Activated T-cell treated with anti-CD3 and anti-CD28 coated beads, Interleukin-2, amount 50 U/mL, for 4 hours (primary cell): ENCODE results near the gene GPR52. TPM values are rescaled to one million over a fixed set of nuclear protein-coding genes. Genes with fewer than 3 reads are reported as not detected.

ENCODE experiments used
- ATAC-seq, 2 donors: fragments of 200-7000 bp; cut with Tn5 transposase; one replicate each; pipeline ENCODE4 v1.10.0; 2021
- DNase-seq: peaks from one replicate; pipeline ENCODE4 v3.0.0-alpha.2; 2020
- H3K27me3 Mint-ChIP-seq: one replicate; pipeline ENCODE4 v1.8.0; 2021; ENCODE audit warnings: low read depth, mixed read lengths
- H3K36me3 Mint-ChIP-seq: one replicate; pipeline ENCODE4 v1.8.0; 2022; ENCODE audit warnings: mixed read lengths; ENCODE audit not compliant: insufficient read depth
- H3K4me1 Mint-ChIP-seq: one replicate; pipeline ENCODE4 v1.8.0; 2021; ENCODE audit warnings: low read depth, mixed read lengths
- H3K4me3 Mint-ChIP-seq: one replicate; pipeline ENCODE4 v1.8.0; 2021; ENCODE audit warnings: mild to moderate bottlenecking, moderate library complexity, mixed read lengths
- H3K9me3 Mint-ChIP-seq: one replicate; pipeline ENCODE4 v1.8.0; 2021; ENCODE audit warnings: mixed read lengths
- total RNA-seq, 3 donors: library from RNA; stranded (reverse); gene quantifications; one replicate each; pipeline ENCODE4 v1.2.1, GENCODE V29; 2021

Gene GPR52
- total RNA-seq, 3 donors from 2014 or later, result 0.48 to 0.61 (median 0.57) TPM

DNA sequence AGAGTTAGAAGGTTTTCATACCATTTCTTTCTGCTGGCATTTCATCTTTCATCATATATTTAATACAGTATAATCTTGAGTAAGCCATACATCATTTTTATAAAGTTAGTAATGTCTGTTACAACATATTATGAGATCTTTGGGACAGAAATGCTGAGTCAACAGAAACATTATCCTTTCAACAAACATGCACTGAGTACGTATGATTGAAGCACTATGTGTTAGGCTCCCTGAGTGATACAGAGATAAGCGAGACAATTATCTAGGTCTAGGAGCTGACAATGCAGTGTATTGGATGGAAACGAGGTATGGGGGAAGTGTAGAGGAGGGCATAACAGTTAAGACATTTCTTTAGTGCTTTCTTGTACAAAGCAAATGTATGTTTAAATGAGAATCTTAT is 19.7 kb upstream of the GPR52 start:
- H3K4me3 Mint-ChIP-seq, result no peak overlapping the region
- no peaks in the 10 kb centered on the region for H3K27me3 Mint-ChIP-seq
- peaks cover 4% of the 10 kb centered on the region for H3K4me1 Mint-ChIP-seq
- H3K9me3 Mint-ChIP-seq, result no peaks in the 10 kb centered on the region
- ATAC-seq, result no peak
- H3K36me3 Mint-ChIP-seq, result peaks cover 4% of the 10 kb centered on the region
- no peak for DNase-seq

DNA sequence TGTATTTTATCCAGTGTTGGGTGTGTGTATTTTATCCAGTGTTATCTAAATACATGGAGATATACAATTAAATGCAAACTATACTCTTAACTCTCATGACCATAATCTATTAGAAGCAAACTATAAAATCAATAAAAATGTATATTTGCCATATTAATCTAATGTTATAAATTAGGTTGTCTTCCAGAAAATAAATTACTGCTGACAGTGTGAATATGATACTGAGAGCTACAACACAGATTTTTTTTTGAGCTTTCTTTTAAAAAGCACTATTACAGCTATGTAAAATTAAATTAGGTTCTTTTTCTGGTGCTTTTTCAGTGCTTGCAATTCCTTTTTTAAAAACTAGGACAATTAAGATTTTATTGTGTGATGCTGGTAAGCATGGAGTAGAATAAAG is 19.0 kb upstream of the GPR52 start:
- peaks cover 4% of the 10 kb centered on the region for H3K4me1 Mint-ChIP-seq
- DNase-seq, result no peak
- no peaks in the 10 kb centered on the region for H3K27me3 Mint-ChIP-seq
- peaks cover 4% of the 10 kb centered on the region for H3K36me3 Mint-ChIP-seq
- no peak for ATAC-seq
- H3K9me3 Mint-ChIP-seq, result no peaks in the 10 kb centered on the region
- H3K4me3 Mint-ChIP-seq, result no peak overlapping the region

DNA sequence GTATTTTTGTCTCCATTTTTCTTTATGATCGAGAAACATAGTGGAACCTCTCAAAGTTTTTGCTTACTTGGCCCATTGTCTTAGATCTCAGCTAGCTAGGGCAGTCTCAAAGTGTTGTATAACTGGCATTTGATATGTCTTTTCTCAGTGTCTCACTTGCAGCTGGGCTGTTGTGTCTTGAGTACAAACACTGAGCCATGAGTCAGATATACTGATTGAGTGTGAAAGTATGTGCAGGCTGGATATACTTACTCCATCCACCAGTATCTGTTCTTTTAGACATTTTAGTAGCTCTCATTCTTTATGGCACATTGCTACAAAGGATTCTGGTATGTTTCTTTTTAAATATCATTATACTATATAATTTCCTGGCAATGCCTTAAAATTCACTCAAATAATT is 14.3 kb upstream of the GPR52 start:
- H3K4me3 Mint-ChIP-seq, result no peak overlapping the region
- peaks cover 7% of the 10 kb centered on the region for H3K36me3 Mint-ChIP-seq
- H3K4me1 Mint-ChIP-seq, result peaks cover 2% of the 10 kb centered on the region
- H3K9me3 Mint-ChIP-seq, result peaks cover 4% of the 10 kb centered on the region
- DNase-seq, result no peak
- ATAC-seq, result no peak
- no peaks in the 10 kb centered on the region for H3K27me3 Mint-ChIP-seq

DNA sequence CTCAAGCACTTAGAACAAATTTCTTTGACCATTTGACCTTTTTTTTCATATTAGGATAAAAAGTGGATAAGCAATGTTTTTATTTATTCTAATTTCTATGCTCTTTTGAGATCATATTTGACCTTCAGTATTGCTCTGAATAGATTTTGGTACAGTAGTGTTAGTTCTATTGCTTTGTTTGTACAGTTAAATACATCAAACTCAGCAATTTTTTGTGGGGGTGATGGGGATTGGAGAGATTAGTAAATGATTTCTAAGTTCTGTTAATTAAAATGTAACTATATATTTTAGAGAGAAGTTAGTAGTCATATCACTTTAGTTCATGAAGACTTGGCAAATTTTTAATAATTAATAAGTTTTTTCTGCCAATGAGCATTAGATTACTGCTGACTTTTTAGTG is 2.4 kb upstream of the GPR52 start:
- ATAC-seq (no peak), DNase-seq (no peak)
- Mint-ChIP-seq H3K4me3 (no peak overlapping the region), H3K9me3 (no peaks in the 10 kb centered on the region), H3K27me3 (no peaks in the 10 kb centered on the region), H3K4me1 (no peaks in the 10 kb centered on the region), H3K36me3 (peaks cover 1% of the 10 kb centered on the region)

DNA sequence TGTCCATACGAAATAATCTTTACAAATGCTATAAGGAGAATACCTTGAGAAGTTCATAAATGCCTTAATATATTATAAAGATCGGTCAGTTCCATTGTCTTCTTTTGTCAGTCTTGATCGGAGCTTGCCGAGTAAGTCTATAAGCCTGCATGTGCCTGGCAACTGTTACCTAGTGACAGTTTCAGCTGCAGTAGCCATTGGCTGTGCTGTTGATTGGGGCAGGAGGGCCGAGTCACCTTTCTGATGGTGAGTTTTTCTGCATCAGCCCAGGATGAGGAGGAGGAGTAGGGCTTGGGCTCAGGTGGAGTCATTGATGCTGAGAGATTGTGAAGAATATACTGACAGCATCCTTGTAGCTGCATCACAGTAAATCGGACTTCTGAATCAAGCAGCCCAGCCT is 1.9 kb upstream of the GPR52 start:
- Mint-ChIP-seq H3K36me3 (peaks cover 1% of the 10 kb centered on the region), H3K4me1 (no peaks in the 10 kb centered on the region), H3K4me3 (no peak overlapping the region), H3K9me3 (no peaks in the 10 kb centered on the region), H3K27me3 (no peaks in the 10 kb centered on the region)
- DNase-seq (no peak), ATAC-seq (no peak)

DNA sequence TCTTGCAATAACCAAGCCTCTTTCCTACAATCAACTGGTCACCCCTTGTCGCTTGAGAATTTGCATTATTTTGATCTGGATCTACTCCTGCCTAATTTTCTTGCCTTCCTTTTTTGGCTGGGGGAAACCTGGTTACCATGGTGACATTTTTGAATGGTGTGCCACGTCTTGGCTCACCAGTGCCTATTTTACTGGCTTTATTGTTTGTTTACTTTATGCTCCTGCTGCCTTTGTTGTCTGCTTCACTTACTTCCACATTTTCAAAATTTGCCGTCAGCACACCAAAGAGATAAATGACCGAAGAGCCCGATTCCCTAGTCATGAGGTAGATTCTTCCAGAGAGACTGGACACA is 743 bp downstream of the GPR52 start:
- peaks cover 1% of the 10 kb centered on the region for H3K36me3 Mint-ChIP-seq

DNA sequence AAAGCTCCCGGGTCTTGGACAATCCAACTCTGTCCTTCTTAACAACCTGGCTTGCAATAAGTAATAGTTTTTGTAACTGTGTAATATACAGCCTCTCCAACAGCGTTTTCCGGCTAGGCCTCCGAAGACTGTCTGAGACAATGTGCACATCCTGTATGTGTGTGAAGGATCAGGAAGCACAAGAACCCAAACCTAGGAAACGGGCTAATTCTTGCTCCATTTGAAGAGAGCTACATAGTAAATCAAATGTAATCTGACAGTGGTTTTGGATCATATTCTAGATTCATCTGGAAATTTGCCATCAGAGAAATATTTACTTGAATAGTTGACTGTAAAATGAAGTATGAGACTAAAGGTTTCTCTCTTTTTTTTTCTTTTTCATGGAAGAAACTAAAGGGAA is 1.2 kb downstream of the GPR52 start:
- Mint-ChIP-seq H3K27me3 (no peaks in the 10 kb centered on the region), H3K36me3 (peaks cover 1% of the 10 kb centered on the region), H3K4me3 (no peak overlapping the region), H3K4me1 (no peaks in the 10 kb centered on the region), H3K9me3 (no peaks in the 10 kb centered on the region)
- ATAC-seq (no peak), DNase-seq (no peak)

More for the DNA sequence above, 743 bp downstream of the GPR52 start:
- Mint-ChIP-seq H3K4me3 (no peak overlapping the region), H3K9me3 (no peaks in the 10 kb centered on the region), H3K27me3 (no peaks in the 10 kb centered on the region), H3K4me1 (no peaks in the 10 kb centered on the region)
- ATAC-seq (no peak), DNase-seq (no peak)

DNA sequence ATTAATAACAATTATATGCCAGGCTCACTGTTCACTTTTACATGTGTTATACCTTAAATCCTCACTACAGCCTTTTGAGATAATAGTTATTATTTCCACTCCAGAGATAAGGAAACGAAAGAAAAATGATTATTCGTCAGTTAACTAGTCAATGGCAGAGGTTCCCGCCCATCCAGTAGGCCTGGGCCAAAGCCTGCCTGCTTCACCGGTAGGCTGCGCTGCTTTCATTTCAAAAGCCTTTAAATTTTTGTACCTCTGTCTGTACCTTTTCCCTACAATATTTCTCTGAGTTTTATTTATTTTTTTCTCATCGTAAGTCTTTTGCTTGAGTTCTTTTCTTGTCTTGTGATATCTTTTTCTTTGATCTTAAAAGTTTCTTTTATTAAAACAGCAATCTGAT is 3.6 kb downstream of the GPR52 start:
- H3K9me3 Mint-ChIP-seq, result no peaks in the 10 kb centered on the region
- no peaks in the 10 kb centered on the region for H3K4me1 Mint-ChIP-seq
- no peaks in the 10 kb centered on the region for H3K36me3 Mint-ChIP-seq
- no peaks in the 10 kb centered on the region for H3K27me3 Mint-ChIP-seq
- no peak overlapping the region for H3K4me3 Mint-ChIP-seq
- ATAC-seq (no peak), DNase-seq (no peak)

DNA sequence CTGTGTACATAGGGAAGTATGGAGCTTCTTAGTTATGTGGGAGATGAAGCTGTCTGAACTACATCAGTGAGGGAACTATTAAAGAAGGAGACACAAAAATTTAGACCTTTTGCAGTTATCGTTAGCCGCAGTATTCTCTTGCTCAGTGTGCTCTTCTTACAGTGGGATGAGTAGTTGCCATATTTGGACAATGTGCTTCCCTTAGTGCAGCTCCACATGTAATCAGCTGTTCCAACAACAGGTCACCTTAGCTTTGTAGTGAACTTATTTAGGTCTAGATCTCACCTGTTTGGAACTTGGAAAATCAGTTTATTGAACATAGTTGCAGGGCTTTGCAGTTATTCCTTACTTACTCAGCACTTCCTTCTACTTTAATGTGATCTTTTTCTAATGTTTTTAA is 18.1 kb downstream of the GPR52 start:
- DNase-seq (no peak), ATAC-seq (no peak)
- Mint-ChIP-seq H3K36me3 (peaks cover 12% of the 10 kb centered on the region), H3K4me1 (no peaks in the 10 kb centered on the region), H3K4me3 (no peak overlapping the region), H3K9me3 (peaks cover 9% of the 10 kb centered on the region), H3K27me3 (no peaks in the 10 kb centered on the region)

DNA sequence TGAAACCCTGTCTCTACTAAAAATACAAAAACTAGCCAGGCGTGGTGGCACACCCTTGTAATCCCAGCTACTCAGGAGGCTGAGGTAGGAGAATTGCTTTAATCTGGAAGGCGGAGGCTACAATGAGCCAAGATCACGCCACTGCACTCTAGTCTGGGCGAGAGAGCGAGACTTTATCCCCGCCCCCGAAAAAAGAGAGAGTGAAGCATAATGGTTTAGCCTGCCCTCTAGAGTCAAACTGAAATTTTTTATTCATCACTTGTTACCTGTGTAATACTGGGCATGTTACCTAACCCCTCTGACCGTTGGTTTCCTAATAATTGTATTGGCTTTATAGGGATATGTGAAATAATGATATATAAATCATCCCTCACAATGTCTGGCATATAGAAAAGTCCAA is 18.8 kb downstream of the GPR52 start:
- Mint-ChIP-seq H3K9me3 (peaks cover 9% of the 10 kb centered on the region), H3K36me3 (peaks cover 14% of the 10 kb centered on the region), H3K27me3 (no peaks in the 10 kb centered on the region), H3K4me3 (no peak overlapping the region), H3K4me1 (no peaks in the 10 kb centered on the region)
- ATAC-seq, result no peak
- DNase-seq, result no peak

DNA sequence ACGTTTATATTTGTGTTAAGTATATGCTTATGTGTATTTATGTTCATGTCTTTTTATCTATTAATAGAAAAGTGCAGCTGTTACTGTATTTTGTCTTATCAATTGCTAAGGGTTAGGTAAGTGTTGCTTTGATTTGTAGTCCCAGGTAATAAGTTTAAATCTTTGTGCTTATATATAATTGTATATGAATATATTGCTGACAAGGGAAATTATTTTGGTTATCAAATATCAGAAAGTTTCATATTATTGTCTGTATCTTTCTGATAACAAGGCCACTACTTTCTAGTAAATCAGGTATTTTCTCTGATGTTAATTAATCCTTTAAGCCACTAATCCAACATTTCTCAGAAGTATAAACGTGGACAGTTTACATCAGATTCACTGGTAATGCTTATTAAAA is 21.3 kb downstream of the GPR52 start:
- H3K4me1 Mint-ChIP-seq, result no peaks in the 10 kb centered on the region
- ATAC-seq (no peak), DNase-seq (no peak)
- H3K4me3 Mint-ChIP-seq, result no peak overlapping the region
- no peaks in the 10 kb centered on the region for H3K27me3 Mint-ChIP-seq
- peaks cover 12% of the 10 kb centered on the region for H3K36me3 Mint-ChIP-seq
- no peaks in the 10 kb centered on the region for H3K9me3 Mint-ChIP-seq

DNA sequence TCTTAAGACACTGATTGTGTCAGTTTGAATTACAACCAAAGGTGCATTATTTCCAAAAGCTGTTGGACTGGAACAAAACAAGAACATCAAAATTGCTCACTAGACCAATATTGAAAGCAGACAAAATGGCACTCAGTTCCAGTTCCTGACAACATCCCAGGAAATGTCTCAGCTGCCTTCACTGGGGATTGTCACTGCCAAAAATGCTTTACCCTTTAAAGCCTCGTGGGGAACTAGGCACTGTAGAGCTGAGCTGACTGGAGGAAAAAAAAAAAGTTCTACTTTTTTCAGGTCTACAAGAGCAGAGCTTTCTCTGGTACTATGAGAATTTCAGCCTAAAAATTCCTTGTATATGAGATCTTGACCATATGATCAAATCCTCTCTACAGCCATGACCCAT is 21.9 kb downstream of the GPR52 start:
- Mint-ChIP-seq H3K27me3 (no peaks in the 10 kb centered on the region), H3K4me1 (no peaks in the 10 kb centered on the region), H3K4me3 (no peak overlapping the region), H3K36me3 (peaks cover 12% of the 10 kb centered on the region), H3K9me3 (no peaks in the 10 kb centered on the region)
- ATAC-seq (no peak), DNase-seq (no peak)

DNA sequence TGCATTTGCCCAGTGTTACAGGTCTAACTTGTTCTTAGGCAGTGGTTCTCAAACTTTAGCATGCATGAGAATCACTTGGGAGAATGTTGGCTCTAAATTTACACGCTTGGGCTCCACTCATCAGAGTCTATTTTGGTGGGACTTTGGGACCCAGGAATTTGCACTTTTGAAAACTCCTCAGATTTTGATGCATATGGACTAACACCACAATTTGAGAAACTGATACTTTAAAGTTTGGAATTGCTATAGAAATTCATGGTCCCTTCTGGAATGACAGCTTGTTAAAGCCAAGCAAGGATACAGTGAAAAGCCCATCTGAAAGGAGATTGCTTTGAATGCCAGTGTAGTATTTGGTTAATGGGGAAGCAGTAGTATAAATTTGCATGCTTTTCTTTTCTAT is 31.5 kb downstream of the GPR52 start:
- Mint-ChIP-seq H3K4me3 (no peak overlapping the region), H3K4me1 (no peaks in the 10 kb centered on the region), H3K9me3 (no peaks in the 10 kb centered on the region), H3K36me3 (peaks cover 1% of the 10 kb centered on the region), H3K27me3 (no peaks in the 10 kb centered on the region)
- ATAC-seq, result no peak
- DNase-seq, result no peak

DNA sequence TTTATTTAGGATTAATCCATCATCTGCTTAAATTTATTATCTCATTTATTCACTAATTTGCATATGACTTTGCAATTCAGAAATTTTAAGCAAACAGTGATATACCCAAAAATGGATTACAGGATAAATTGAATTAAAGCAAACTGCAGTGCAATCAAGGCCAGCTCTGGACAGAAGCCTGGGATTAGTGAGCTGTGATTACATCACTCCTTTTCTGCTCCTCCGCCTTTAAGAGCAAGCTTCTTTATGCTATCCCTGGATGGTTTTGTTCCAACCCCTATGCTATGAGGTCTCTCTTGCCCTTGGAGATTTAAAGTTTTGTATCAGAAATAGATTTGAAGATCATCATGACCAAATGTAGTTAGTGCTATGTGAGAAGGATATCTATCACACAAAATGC is 32.6 kb downstream of the GPR52 start:
- DNase-seq (no peak), ATAC-seq (no peak)
- no peaks in the 10 kb centered on the region for H3K27me3 Mint-ChIP-seq
- peaks cover 4% of the 10 kb centered on the region for H3K4me1 Mint-ChIP-seq
- peaks cover 4% of the 10 kb centered on the region for H3K9me3 Mint-ChIP-seq
- no peak overlapping the region for H3K4me3 Mint-ChIP-seq
- H3K36me3 Mint-ChIP-seq, result peaks cover 7% of the 10 kb centered on the region

DNA sequence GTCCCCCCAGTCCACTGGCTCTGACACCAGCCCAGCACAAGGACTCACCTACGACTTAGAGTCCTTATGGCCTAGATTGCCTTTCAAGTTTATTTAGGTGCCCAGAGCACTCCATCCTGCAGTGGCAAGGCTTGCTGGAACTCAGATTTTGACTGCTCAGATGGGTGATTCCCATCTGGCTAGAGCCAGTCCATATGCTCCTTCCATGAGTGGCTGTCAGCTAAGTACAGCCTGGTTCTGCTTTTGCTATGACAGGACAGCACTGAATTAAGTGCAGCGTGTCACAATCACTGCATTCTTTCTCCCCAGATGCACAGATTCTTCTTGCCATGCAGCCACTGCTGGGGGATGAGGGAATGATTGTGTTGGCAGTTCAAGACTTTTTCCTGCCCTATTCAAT is 43.8 kb downstream of the GPR52 start:
- Mint-ChIP-seq H3K27me3 (no peaks in the 10 kb centered on the region), H3K4me3 (no peak overlapping the region), H3K36me3 (peaks cover 16% of the 10 kb centered on the region), H3K4me1 (peaks cover 6% of the 10 kb centered on the region), H3K9me3 (peaks cover 11% of the 10 kb centered on the region)
- ATAC-seq, result no peak
- no peak for DNase-seq

DNA sequence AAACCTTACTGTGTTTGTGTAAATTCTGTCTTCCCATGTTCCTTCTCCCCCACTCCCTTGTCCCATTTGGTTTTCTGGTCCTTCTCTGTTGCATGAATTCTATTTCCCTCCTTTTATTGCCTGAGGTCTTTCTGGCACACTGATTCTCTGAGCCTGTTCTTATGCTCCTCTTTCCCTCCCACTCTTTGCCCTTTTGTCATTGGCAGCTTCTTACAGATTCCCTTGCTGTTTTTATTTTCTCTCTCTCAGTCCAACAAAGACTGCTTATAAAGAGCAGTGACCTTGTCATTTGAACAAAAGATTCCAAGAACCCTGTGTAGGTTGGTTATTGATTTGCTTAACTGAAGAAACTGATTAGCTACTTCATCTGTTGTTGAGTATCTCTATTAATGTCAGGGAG is 49.7 kb downstream of the GPR52 start:
- Mint-ChIP-seq H3K27me3 (no peaks in the 10 kb centered on the region), H3K4me1 (no peaks in the 10 kb centered on the region), H3K4me3 (no peak overlapping the region), H3K36me3 (peaks cover 3% of the 10 kb centered on the region), H3K9me3 (no peaks in the 10 kb centered on the region)
- DNase-seq (no peak), ATAC-seq (no peak)
